Calu3 (cell line): ENCODE data around the gene SLC13A1. TPM values are rescaled to one million over a fixed set of nuclear protein-coding genes. Genes with fewer than 3 reads are reported as not detected.

Source experiments
- BruUV-seq: library from RNA; stranded (reverse); fragments of 400-500 nt; replicated peaks from 2 replicates; lab custom pipeline; 2021; lab: Mats Ljungman, UMichigan
- CTCF ChIA-PET: fragments of 300-600 bp; sonication (Branson Sonifier 250); formaldehyde crosslinking; loops from one replicate; lab custom pipeline; 2022; ENCODE audit warnings: antibody characterized with exemption; lab: Charles Lee
- DNase-seq: peaks from one replicate; pipeline ENCODE4 v3.0.0; 2022
- H3K27ac Mint-ChIP-seq: one replicate; pipeline ENCODE4 v1.8.0; 2022; ENCODE audit warnings: mixed read lengths; ENCODE audit not compliant: unreplicated experiment
- H3K27me3 Mint-ChIP-seq: one replicate; pipeline ENCODE4 v1.8.0; 2022; ENCODE audit warnings: mixed read lengths; ENCODE audit not compliant: unreplicated experiment
- H3K36me3 Mint-ChIP-seq: one replicate; pipeline ENCODE4 v1.8.0; 2022; ENCODE audit warnings: mild to moderate bottlenecking, moderate library complexity, mixed read lengths; ENCODE audit not compliant: insufficient read depth, unreplicated experiment
- H3K4me1 Mint-ChIP-seq: one replicate; pipeline ENCODE4 v1.8.0; 2022; ENCODE audit warnings: mild to moderate bottlenecking, low read depth, mixed read lengths; ENCODE audit not compliant: unreplicated experiment
- H3K4me3 Mint-ChIP-seq: one replicate; pipeline ENCODE4 v1.8.0; 2022; ENCODE audit warnings: mild to moderate bottlenecking, low read depth, moderate library complexity, mixed read lengths; ENCODE audit not compliant: unreplicated experiment
- H3K9me3 Mint-ChIP-seq: one replicate; pipeline ENCODE4 v1.8.0; 2022; ENCODE audit warnings: low read depth, mixed read lengths; ENCODE audit not compliant: unreplicated experiment
- intact Hi-C: fragments of 100-400 bp; cut with micrococcal nuclease; formaldehyde crosslinking; loops from one replicate; pipeline ENCODE4 v1.10.0; 2022; ENCODE audit not compliant: unreplicated experiment
- total RNA-seq: library from RNA; stranded (reverse); gene quantifications from 2 replicates; pipeline ENCODE4 v1.2.3, GENCODE V29; 2022
- TF ChIP-seq, protein P1 (sequence below): fragments of 200-600 bp; IDR thresholded peaks from one replicate; pipeline ENCODE4 v1.8.0; 2022; ENCODE audit warnings: antibody characterized with exemption; ENCODE audit not compliant: unreplicated experiment

The SLC13A1 gene
- total RNA-seq, 1 experiment from 2014 or later, result not detected

DNA sequence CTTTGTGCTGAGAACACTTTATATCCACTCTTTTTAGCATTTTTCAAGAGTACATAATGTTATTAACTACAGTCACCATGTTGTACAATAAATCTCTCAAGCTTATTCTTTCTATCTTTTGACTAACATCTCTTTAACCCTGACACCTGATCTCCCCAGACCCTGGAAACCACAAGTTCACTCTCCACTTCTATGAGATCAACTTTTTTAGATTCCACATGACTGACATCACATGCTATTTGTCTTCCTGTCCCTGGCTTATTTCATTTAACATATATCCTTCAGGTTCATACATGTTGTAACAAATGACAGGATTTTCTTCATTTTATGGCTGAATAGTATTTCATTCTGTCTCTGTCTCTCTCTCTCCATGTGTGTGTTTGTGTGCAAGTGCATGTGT lies 15.5 kb downstream of the SLC13A1 start:
- Mint-ChIP-seq H3K27ac (no peak overlapping the region), H3K36me3 (no peaks in the 10 kb centered on the region), H3K4me1 (peaks cover 10% of the 10 kb centered on the region), H3K27me3 (no peaks in the 10 kb centered on the region), H3K4me3 (no peak overlapping the region), H3K9me3 (peaks cover 4% of the 10 kb centered on the region)
- DNase-seq, result no peak
- BruUV-seq, result no TSS peak
- intact Hi-C loops, result no loop called here
- TF ChIP-seq, protein P1, sequence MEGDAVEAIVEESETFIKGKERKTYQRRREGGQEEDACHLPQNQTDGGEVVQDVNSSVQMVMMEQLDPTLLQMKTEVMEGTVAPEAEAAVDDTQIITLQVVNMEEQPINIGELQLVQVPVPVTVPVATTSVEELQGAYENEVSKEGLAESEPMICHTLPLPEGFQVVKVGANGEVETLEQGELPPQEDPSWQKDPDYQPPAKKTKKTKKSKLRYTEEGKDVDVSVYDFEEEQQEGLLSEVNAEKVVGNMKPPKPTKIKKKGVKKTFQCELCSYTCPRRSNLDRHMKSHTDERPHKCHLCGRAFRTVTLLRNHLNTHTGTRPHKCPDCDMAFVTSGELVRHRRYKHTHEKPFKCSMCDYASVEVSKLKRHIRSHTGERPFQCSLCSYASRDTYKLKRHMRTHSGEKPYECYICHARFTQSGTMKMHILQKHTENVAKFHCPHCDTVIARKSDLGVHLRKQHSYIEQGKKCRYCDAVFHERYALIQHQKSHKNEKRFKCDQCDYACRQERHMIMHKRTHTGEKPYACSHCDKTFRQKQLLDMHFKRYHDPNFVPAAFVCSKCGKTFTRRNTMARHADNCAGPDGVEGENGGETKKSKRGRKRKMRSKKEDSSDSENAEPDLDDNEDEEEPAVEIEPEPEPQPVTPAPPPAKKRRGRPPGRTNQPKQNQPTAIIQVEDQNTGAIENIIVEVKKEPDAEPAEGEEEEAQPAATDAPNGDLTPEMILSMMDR, result no peak
- CTCF ChIA-PET, result no interaction called here

DNA sequence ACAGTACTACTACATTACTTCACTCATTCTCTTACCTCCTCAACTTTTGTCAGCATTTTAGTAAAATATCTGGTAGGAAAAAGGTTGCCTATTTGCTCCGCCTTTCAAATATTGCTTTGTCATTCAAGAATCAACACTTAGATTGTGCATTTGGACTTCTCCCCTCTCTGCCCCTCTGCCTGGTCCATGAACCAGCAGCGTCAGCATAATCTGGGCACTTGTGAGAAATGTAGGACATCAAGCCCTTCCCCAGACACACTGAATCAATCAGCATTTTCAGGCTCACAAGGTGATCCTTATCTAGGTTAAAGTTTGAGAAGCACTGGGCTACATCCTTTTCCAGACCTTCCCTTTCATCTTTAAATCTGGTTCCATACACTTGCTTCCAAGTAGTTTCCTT lies 16.3 kb downstream of the SLC13A1 start:
- CTCF ChIA-PET, result no interaction called here
- DNase-seq, result no peak
- H3K4me1 Mint-ChIP-seq, result peaks cover 10% of the 10 kb centered on the region
- H3K4me3 Mint-ChIP-seq, result no peak overlapping the region
- no peaks in the 10 kb centered on the region for H3K27me3 Mint-ChIP-seq
- H3K9me3 Mint-ChIP-seq, result peaks cover 3% of the 10 kb centered on the region
- TF ChIP-seq, protein P1, result no peak
- BruUV-seq, result no TSS peak
- intact Hi-C loops, result no loop called here
- no peak overlapping the region for H3K27ac Mint-ChIP-seq
- no peaks in the 10 kb centered on the region for H3K36me3 Mint-ChIP-seq

DNA sequence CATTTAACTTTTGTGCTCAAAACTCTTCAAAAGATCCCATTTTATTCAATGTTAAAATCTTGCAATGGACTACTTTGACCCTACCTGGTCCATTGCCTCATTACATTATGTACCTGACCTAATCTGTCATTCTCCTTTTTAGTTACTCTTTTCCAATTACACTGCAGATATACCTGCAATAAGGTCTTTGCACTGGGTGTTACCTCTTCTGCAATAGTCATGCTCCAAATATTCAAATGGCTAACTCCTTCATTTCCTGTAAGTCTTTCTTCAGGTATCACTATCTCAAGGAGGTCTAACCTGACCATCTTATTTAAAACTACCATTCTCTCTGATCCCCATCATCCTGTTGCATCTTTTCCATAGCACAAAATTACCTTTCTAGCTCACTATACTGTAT lies 22.3 kb downstream of the SLC13A1 start:
- intact Hi-C loops, result no loop called here
- CTCF ChIA-PET, result no interaction called here
- Mint-ChIP-seq H3K27me3 (no peaks in the 10 kb centered on the region), H3K36me3 (no peaks in the 10 kb centered on the region), H3K4me1 (peaks cover 16% of the 10 kb centered on the region), H3K4me3 (no peak overlapping the region), H3K9me3 (peaks cover 2% of the 10 kb centered on the region), H3K27ac (no peak overlapping the region)
- DNase-seq, result no peak
- TF ChIP-seq, protein P1, result no peak
- no TSS peak for BruUV-seq

DNA sequence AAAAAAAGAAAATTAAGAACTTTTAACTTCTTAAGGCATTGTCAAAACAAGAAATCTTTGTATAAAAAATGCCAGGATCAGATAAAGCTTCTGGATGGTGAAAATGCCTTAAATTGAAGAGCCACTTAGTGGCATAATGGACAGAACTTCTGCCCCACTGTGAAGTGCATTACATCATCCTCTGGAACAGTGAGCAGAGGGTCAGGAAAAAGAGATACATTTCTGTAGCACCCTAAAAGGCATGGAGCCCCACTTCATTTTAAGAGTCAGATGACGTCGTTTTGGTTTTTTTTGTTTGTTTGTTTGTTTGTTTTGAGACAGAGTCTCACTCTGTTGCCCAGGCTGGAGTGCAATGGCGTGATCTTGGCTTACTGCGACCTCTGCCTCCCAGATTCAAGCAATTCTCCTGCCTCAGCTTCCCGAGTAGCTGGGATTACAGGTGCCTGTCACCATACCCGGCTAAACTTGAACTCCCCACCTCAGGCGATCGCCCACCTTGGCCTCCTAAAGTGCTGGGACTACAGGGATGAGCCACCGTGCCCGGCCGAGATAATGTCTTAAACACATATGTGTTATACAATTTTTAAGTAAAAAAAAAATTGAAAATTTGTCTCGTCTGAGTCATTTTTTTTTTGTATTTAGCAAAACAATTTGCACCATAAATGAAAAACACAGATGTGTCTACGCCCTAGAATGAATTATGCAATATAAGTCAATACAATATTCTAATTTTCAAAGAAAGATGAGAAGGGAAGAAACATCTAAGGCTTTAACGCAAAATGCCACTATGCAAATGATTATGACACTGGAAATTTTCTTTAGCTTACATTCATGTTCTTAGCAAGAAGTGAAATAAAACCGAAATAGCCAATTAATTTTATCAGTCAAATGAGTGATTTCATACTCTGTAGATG lies 29.2 kb downstream of the SLC13A1 start:
- CTCF ChIA-PET, result no interaction called here
- intact Hi-C loops, result no loop called here
- Mint-ChIP-seq H3K27me3 (no peaks in the 10 kb centered on the region), H3K36me3 (no peaks in the 10 kb centered on the region), H3K27ac (no peak overlapping the region), H3K9me3 (peaks cover 2% of the 10 kb centered on the region), H3K4me1 (peaks cover 9% of the 10 kb centered on the region), H3K4me3 (no peak overlapping the region)
- BruUV-seq, result no TSS peak
- no peak for DNase-seq
- TF ChIP-seq, protein P1, result no peak
